Fibroblast of mammary gland (primary cell): ENCODE results near the gene DISP1.
A peak's percentile ranks its signal among the peaks of the same experiment; 100 is the strongest.

ENCODE experiments used
- DNase-seq: peaks from one replicate; pipeline ENCODE4 v3.0.0-alpha.2; 2010; ENCODE audit warnings: low read depth
- H3K4me3 ChIP-seq: 2 replicates; pipeline ENCODE4 v1.5.1; 2011; ENCODE audit warnings: low read depth, mild to moderate bottlenecking, low read length, moderate library complexity; ENCODE audit not compliant: control insufficient read depth
- CTCF ChIP-seq: conservative IDR thresholded peaks from 2 replicates; pipeline ENCODE4 v1.5.1; 2011; ENCODE audit warnings: low read depth, low read length, inconsistent platforms; ENCODE audit not compliant: control insufficient read depth, insufficient read depth

The DISP1 gene

GRCh38 chr1:222823695-222824094 is 8.9 kb downstream of the DISP1 start:
- DNase-seq: no peak
- H3K4me3 ChIP-seq: no peak overlapping the region
- no peak for TF ChIP-seq CTCF

GRCh38 chr1:222824641-222825040 is 9.8 kb downstream of the DISP1 start:
- no peak for DNase-seq
- TF ChIP-seq CTCF: no peak
- H3K4me3 ChIP-seq: no peak overlapping the region

- H3K4me3 ChIP-seq: no peak overlapping the region
- peak; percentile 13 for DNase-seq
- TF ChIP-seq CTCF: peak; percentile 31
Measured at GRCh38 chr1:222828939-222829338, 14.1 kb downstream of the DISP1 start.

GRCh38 chr1:222829868-222830267 is 15.0 kb downstream of the DISP1 start:
- TF ChIP-seq CTCF: no peak
- H3K4me3 ChIP-seq: no peak overlapping the region
- DNase-seq: peak; percentile 88

- no peak for DNase-seq
- no peak overlapping the region for H3K4me3 ChIP-seq
- no peak for TF ChIP-seq CTCF
Measured at GRCh38 chr1:222833356-222833876, 18.6 kb downstream of the DISP1 start.

- TF ChIP-seq CTCF: no peak
- no peak overlapping the region for H3K4me3 ChIP-seq
- peak; percentile 40 for DNase-seq
Measured at GRCh38 chr1:222843469-222844410, 28.9 kb downstream of the DISP1 start.
